ENCODE data around the gene MSGN1.

Gene MSGN1

GRCh38 chr2:17816396-17817245 is at the start of gene MSGN1:
Gene MSGN1 (plus strand): TSS chr2:17816460. CDS start chr2:17816519, 59 bp downstream.
- Histone ChIP-seq H3K9ac (ENCODE audit: low read length) (peak within 1 kb of the TSS; percentile 53), H3K27me3 (ENCODE audit: control insufficient read depth, insufficient read depth, low read length) (no peaks in the 10 kb centered on the region), H3K9me3 (ENCODE audit: control insufficient read depth, insufficient read depth, low read depth, low read length) (no peaks in the 10 kb centered on the region), H3K4me1 (ENCODE audit: control insufficient read depth, insufficient read depth, low read length) (peaks cover 28% of the 10 kb centered on the region), H3K36me3 (ENCODE audit: control insufficient read depth, insufficient read depth, low read length) (no peaks in the 10 kb centered on the region), H3K4me3 (ENCODE audit: low read depth, low read length) (no peak within 1 kb of the TSS; the same call in 1 of the 2 replicates), H3K27ac (ENCODE audit: low read depth, low read length) (peak within 1 kb of the TSS; percentile 35; the same call in 1 of the 2 replicates)

GRCh38 chr2:17768894-17769293 is 47.4 kb upstream of the MSGN1 start:
- H3K4me3 ChIP-seq (ENCODE audit: low read depth, low read length): no peak overlapping the region
- H3K27me3 ChIP-seq (ENCODE audit: control insufficient read depth, insufficient read depth, low read length): no peaks in the 10 kb centered on the region
- no peaks in the 10 kb centered on the region for H3K9me3 ChIP-seq (ENCODE audit: control insufficient read depth, insufficient read depth, low read depth, low read length)
- no peaks in the 10 kb centered on the region for H3K4me1 ChIP-seq (ENCODE audit: control insufficient read depth, insufficient read depth, low read length)
- H3K27ac ChIP-seq (ENCODE audit: low read depth, low read length): no peak overlapping the region
- no peak overlapping the region for H3K9ac ChIP-seq (ENCODE audit: low read length)
- peaks cover 75% of the 10 kb centered on the region for H3K36me3 ChIP-seq (ENCODE audit: control insufficient read depth, insufficient read depth, low read length)

- Histone ChIP-seq H3K4me1 (ENCODE audit: control insufficient read depth, insufficient read depth, low read length) (no peaks in the 10 kb centered on the region), H3K36me3 (ENCODE audit: control insufficient read depth, insufficient read depth, low read length) (peaks cover 76% of the 10 kb centered on the region), H3K9ac (ENCODE audit: low read length) (no peak overlapping the region), H3K4me3 (ENCODE audit: low read depth, low read length) (no peak overlapping the region), H3K27me3 (ENCODE audit: control insufficient read depth, insufficient read depth, low read length) (no peaks in the 10 kb centered on the region), H3K9me3 (ENCODE audit: control insufficient read depth, insufficient read depth, low read depth, low read length) (no peaks in the 10 kb centered on the region), H3K27ac (ENCODE audit: low read depth, low read length) (no peak overlapping the region)
Observed at GRCh38 chr2:17771956-17772355, 44.3 kb upstream of the MSGN1 start.

GRCh38 chr2:17772532-17772931 is 43.7 kb upstream of the MSGN1 start:
- Histone ChIP-seq H3K36me3 (ENCODE audit: control insufficient read depth, insufficient read depth, low read length) (peaks cover 76% of the 10 kb centered on the region), H3K4me3 (ENCODE audit: low read depth, low read length) (no peak overlapping the region), H3K27ac (ENCODE audit: low read depth, low read length) (no peak overlapping the region), H3K4me1 (ENCODE audit: control insufficient read depth, insufficient read depth, low read length) (no peaks in the 10 kb centered on the region), H3K9me3 (ENCODE audit: control insufficient read depth, insufficient read depth, low read depth, low read length) (no peaks in the 10 kb centered on the region), H3K27me3 (ENCODE audit: control insufficient read depth, insufficient read depth, low read length) (no peaks in the 10 kb centered on the region), H3K9ac (ENCODE audit: low read length) (no peak overlapping the region)

GRCh38 chr2:17780546-17780945 is 35.7 kb upstream of the MSGN1 start:
- H3K4me3 ChIP-seq (ENCODE audit: low read depth, low read length): no peak overlapping the region
- H3K9ac ChIP-seq (ENCODE audit: low read length): no peak overlapping the region
- no peaks in the 10 kb centered on the region for H3K27me3 ChIP-seq (ENCODE audit: control insufficient read depth, insufficient read depth, low read length)
- no peak overlapping the region for H3K27ac ChIP-seq (ENCODE audit: low read depth, low read length)
- no peaks in the 10 kb centered on the region for H3K4me1 ChIP-seq (ENCODE audit: control insufficient read depth, insufficient read depth, low read length)
- no peaks in the 10 kb centered on the region for H3K9me3 ChIP-seq (ENCODE audit: control insufficient read depth, insufficient read depth, low read depth, low read length)
- peaks cover 60% of the 10 kb centered on the region for H3K36me3 ChIP-seq (ENCODE audit: control insufficient read depth, insufficient read depth, low read length)

- H3K4me3 ChIP-seq (ENCODE audit: low read depth, low read length): no peak overlapping the region
- H3K4me1 ChIP-seq (ENCODE audit: control insufficient read depth, insufficient read depth, low read length): no peaks in the 10 kb centered on the region
- H3K27ac ChIP-seq (ENCODE audit: low read depth, low read length): no peak overlapping the region
- no peaks in the 10 kb centered on the region for H3K9me3 ChIP-seq (ENCODE audit: control insufficient read depth, insufficient read depth, low read depth, low read length)
- no peaks in the 10 kb centered on the region for H3K27me3 ChIP-seq (ENCODE audit: control insufficient read depth, insufficient read depth, low read length)
- peaks cover 53% of the 10 kb centered on the region for H3K36me3 ChIP-seq (ENCODE audit: control insufficient read depth, insufficient read depth, low read length)
- no peak overlapping the region for H3K9ac ChIP-seq (ENCODE audit: low read length)
Observed at GRCh38 chr2:17781482-17781881, 34.8 kb upstream of the MSGN1 start.

GRCh38 chr2:17786727-17787126 is 29.5 kb upstream of the MSGN1 start:
- Histone ChIP-seq H3K4me3 (ENCODE audit: low read depth, low read length) (no peak overlapping the region), H3K36me3 (ENCODE audit: control insufficient read depth, insufficient read depth, low read length) (peaks cover 6% of the 10 kb centered on the region), H3K27ac (ENCODE audit: low read depth, low read length) (no peak overlapping the region), H3K27me3 (ENCODE audit: control insufficient read depth, insufficient read depth, low read length) (no peaks in the 10 kb centered on the region), H3K9ac (ENCODE audit: low read length) (no peak overlapping the region), H3K4me1 (ENCODE audit: control insufficient read depth, insufficient read depth, low read length) (peaks cover 4% of the 10 kb centered on the region; the same call in 1 of the 2 replicates), H3K9me3 (ENCODE audit: control insufficient read depth, insufficient read depth, low read depth, low read length) (no peaks in the 10 kb centered on the region)

GRCh38 chr2:17788773-17789172 is 27.5 kb upstream of the MSGN1 start:
- peaks cover 6% of the 10 kb centered on the region; the same call in 1 of the 2 replicates for H3K4me1 ChIP-seq (ENCODE audit: control insufficient read depth, insufficient read depth, low read length)
- no peaks in the 10 kb centered on the region for H3K9me3 ChIP-seq (ENCODE audit: control insufficient read depth, insufficient read depth, low read depth, low read length)
- H3K4me3 ChIP-seq (ENCODE audit: low read depth, low read length): no peak overlapping the region
- no peaks in the 10 kb centered on the region for H3K27me3 ChIP-seq (ENCODE audit: control insufficient read depth, insufficient read depth, low read length)
- H3K9ac ChIP-seq (ENCODE audit: low read length): no peak overlapping the region
- H3K27ac ChIP-seq (ENCODE audit: low read depth, low read length): no peak overlapping the region
- no peaks in the 10 kb centered on the region for H3K36me3 ChIP-seq (ENCODE audit: control insufficient read depth, insufficient read depth, low read length)

- no peaks in the 10 kb centered on the region for H3K27me3 ChIP-seq (ENCODE audit: control insufficient read depth, insufficient read depth, low read length)
- H3K4me3 ChIP-seq (ENCODE audit: low read depth, low read length): no peak overlapping the region
- no peak overlapping the region for H3K27ac ChIP-seq (ENCODE audit: low read depth, low read length)
- H3K4me1 ChIP-seq (ENCODE audit: control insufficient read depth, insufficient read depth, low read length): peaks cover 9% of the 10 kb centered on the region; the same call in 1 of the 2 replicates
- H3K36me3 ChIP-seq (ENCODE audit: control insufficient read depth, insufficient read depth, low read length): no peaks in the 10 kb centered on the region
- no peak overlapping the region for H3K9ac ChIP-seq (ENCODE audit: low read length)
- no peaks in the 10 kb centered on the region for H3K9me3 ChIP-seq (ENCODE audit: control insufficient read depth, insufficient read depth, low read depth, low read length)
Observed at GRCh38 chr2:17790536-17790935, 25.7 kb upstream of the MSGN1 start.

- no peak overlapping the region for H3K4me3 ChIP-seq (ENCODE audit: low read depth, low read length)
- peaks cover 9% of the 10 kb centered on the region; the same call in 1 of the 2 replicates for H3K4me1 ChIP-seq (ENCODE audit: control insufficient read depth, insufficient read depth, low read length)
- H3K27me3 ChIP-seq (ENCODE audit: control insufficient read depth, insufficient read depth, low read length): no peaks in the 10 kb centered on the region
- no peaks in the 10 kb centered on the region for H3K9me3 ChIP-seq (ENCODE audit: control insufficient read depth, insufficient read depth, low read depth, low read length)
- no peaks in the 10 kb centered on the region for H3K36me3 ChIP-seq (ENCODE audit: control insufficient read depth, insufficient read depth, low read length)
- H3K9ac ChIP-seq (ENCODE audit: low read length): no peak overlapping the region
- H3K27ac ChIP-seq (ENCODE audit: low read depth, low read length): no peak overlapping the region
Observed at GRCh38 chr2:17791121-17791816, 25.0 kb upstream of the MSGN1 start.

- no peak overlapping the region for H3K9ac ChIP-seq (ENCODE audit: low read length)
- H3K36me3 ChIP-seq (ENCODE audit: control insufficient read depth, insufficient read depth, low read length): no peaks in the 10 kb centered on the region
- no peak overlapping the region for H3K27ac ChIP-seq (ENCODE audit: low read depth, low read length)
Observed at GRCh38 chr2:17791817-17792130, 24.5 kb upstream of the MSGN1 start.

More at GRCh38 chr2:17791817-17792130, 24.5 kb upstream of the MSGN1 start:
- H3K4me3 ChIP-seq (ENCODE audit: low read depth, low read length): no peak overlapping the region
- no peaks in the 10 kb centered on the region for H3K9me3 ChIP-seq (ENCODE audit: control insufficient read depth, insufficient read depth, low read depth, low read length)
- no peaks in the 10 kb centered on the region for H3K27me3 ChIP-seq (ENCODE audit: control insufficient read depth, insufficient read depth, low read length)
- peaks cover 9% of the 10 kb centered on the region; the same call in 1 of the 2 replicates for H3K4me1 ChIP-seq (ENCODE audit: control insufficient read depth, insufficient read depth, low read length)

All from HUES6 (cell line).